HG02623 (cell line): ENCODE measurements around the gene TCF7.

ENCODE experiments used
- ATAC-seq: cut with Tn5 transposase; IDR thresholded peaks from one replicate; pipeline ENCODE4 v1.9.1; 2021; ENCODE audit warnings: moderate library complexity; ENCODE audit not compliant: unreplicated experiment

Gene TCF7

DNA sequence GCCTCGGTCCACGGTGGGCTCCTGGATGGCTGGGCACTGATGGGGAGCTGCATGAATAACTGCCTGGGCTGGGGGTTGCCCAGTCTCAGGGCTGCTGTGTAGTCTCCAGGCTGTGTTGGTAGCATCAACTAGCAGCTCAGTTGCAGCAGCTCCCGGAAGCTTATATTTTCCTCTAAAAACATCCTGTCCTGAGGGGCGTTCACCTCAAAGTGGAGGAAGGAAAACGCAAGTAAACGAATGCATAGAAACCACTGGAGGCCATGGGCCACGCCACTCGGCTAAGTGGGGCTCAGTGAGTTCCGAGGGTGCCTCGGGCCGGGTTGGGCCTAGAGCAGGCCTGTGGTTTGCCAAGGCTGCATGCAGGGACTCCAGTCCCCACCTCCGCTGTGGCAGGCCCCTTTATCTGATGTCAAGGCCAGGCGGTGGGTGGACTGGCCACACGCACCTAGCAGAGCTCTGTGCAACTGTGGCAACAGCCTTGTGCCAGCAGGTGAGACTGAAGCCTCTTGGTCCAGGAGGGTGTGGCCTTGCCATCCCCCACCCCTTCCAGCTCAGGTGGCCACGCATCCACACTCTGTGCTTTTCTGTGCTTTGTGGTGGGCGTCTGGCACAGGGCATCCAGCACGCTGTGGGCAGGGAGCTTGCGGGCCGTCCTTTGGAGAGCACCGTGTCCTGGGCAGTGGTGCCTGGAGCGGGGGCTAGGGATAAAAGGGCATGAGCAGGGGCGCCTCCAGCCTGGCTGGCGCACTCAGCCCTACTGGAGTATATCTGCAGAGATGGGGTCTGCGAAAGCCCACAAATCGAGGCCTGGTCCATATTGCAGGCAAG is 15.1 kb downstream of the TCF7 start:
- no peak for ATAC-seq

DNA sequence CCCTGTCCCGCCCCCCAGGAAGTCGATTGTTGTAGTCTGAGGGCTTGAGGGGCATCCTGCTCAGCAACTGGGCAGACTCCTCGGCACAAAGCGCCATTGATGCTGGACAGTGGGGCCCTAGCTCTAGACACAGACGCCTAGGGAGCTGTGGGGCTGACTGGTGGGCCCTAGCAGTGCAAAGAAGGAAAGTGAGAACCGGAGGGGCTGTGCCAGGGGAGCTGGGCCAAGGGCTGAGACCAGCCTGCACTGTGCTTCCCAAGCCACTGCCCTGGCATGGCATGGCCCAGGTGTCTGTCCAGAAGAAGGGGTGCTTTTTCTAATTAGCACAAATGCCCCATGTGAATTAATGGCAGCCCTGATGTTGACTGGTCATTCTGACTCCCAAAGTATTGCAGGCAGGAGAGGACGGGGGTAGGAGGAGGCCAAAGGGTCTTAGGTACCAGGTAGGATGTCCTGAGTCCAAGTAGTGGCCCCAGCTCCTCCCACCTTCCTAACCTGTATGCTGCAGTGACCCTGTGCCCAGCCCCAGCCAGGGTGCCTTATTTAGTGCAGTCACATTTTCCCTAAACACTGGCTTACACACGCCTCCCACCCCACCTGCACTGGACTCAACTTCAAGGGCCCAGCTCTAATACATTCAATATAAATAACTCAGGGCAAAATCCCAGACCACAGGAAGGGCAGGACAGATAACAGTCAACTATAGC is 15.9 kb downstream of the TCF7 start:
- no peak for ATAC-seq

DNA sequence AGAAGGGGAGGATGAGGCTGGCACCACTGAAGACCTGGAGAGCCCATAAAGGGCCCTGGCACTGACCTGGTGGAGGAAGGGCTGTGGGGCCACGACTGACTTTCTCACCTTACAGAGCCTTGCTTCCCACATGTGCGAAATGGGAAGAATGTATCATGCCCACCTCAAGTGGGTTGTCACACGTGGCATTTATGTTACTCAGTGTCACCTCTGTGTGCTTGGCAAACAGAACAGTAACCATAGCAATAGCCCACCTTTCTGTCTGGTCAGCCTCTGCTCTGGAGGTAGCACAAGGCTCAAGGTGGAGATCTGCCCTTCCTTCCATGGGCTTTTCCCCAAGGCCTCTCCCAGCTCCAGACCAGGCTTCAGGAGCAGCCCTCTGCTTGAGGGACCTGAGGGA is 16.7 kb downstream of the TCF7 start:
- no peak for ATAC-seq

DNA sequence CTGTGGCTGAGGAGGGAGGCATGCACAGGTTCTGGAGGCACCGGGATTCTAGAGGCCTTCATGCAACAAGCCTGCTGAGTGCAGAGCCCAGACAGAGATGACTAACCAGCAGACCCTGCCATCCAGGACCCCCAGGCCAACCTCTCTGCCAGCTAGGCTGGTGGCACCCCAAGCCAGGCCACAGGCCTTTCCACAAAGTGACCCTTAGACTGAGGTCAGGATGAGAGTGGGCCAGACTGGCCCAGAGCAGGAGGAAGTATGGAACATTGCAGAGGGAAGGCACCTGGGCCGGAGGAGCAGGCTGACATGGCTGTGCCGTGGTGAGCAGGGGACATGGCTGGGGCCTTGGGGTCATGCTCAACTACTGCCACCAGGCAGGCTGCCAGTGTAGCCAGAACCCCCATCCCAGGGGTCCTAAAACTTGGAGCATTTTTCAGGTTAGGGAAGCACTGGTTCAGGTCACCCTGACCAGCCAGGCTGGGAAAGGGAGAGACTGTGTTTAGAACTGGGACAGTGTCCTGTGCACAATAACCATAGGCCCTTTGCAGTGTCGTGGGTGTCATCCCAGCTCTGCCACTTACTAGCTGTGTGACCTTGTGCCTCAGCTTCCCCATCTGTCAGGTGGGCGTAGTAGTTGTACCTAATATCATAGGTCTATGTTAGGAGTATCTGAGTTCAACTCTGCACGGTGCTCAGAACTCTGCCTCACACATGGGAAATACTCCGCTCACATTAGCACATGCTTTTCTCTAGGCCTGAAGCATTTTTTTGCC is 17.3 kb downstream of the TCF7 start:
- no peak for ATAC-seq

DNA sequence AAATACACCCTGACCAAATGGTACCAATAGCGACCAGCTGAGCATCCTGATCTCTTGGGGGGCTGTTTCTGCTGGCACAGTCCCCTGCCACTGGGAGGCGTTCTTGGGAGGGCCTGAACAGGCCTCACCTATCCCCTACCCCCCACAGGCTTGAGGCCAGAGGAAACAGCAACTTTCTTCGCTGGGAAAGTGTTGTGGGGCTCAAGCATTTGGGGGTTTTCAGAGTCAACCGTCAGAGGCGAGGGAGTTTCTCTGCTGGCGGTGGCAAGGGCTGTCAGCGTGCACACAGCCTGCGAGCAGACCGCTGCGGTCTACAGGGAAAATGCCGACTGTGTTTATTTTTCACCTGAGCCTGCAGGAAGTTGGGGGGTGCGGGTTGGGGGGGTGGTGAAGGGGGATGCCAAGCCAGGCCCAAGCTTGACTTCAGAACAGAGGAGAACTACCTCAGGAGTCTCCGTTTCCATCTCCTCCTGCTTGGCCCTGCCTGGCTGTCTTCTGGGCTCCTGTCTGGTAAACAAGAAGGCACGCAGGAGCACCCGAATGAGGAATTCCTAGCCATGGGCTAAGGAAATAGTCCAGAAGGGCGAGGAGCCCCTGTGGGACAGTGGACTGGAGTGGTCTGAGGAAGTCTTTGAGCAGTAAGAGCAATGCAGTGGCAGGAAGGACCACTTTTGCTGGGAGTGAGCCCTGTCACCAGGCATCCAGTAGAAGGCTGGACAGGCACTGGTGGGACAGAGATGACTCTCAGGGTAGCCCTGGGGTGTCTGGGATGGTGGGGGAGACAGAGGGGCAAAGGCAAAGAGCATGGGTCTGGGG is 18.1 kb downstream of the TCF7 start:
- ATAC-seq: peak; percentile 69

DNA sequence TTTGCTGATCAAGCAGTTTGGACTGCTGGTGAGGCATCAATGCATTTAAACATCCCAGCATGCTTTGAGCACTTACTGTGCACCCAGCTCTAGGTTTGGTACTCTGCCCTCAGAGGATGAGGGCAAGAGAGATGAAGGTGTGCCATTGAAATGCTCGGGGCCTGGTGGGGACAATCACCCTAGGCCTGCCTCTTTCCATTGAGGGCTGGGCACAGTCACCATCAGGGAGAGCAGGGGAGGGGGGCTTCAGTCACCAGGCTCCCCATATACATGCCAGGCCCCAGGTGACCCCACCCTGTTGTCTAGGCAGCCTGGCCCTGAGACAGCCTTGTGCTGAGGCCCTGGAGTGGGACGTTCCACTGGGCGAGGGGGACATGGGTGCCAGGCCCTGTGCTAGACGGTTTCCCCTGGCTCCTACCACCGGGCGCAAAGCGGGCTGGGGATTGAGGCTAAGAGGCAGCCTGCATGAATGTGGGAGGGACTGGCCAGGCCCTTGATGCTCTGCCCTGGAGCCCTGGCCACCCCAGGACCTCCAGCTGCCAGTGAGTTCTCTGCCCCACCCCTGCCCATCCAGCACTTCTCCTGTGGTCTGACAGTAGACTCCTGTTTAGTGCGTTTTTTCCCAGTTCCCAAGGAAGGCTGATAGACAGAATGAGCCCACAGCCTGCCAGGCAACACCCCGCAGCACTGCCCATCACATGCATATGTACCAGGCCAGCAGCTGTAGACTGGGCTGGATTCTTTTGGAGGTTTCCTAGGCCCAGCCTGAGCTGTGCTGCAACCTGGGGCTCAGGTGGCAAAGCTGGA is 18.9 kb downstream of the TCF7 start:
- ATAC-seq: no peak

DNA sequence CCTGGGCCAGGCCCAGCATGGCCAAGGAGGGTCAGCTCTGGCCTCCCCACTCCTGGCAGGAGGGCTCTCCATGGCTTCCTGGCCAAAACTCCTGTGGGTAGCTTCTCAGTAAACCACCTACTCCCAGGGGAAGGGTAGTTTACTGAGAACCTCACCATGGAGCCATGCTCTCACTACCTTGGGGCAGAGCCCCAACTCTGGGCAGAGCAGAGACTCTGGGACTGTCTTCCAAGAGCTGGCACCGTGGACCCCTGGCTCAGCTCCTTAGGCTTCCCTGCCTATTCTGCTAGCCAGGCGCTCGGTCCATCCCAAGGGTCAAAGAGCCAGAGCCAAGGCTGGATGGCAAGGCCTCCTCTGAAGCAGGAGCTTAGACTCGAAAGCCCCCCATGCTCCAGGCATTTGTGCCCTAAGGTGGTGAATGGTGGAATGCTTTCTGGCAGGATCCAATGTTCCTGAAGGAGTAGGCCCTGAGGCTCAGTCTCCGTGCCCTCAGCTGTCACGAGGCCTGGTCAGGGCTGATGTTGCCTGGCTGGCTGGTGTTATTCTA is 19.6 kb downstream of the TCF7 start:
- no peak for ATAC-seq

DNA sequence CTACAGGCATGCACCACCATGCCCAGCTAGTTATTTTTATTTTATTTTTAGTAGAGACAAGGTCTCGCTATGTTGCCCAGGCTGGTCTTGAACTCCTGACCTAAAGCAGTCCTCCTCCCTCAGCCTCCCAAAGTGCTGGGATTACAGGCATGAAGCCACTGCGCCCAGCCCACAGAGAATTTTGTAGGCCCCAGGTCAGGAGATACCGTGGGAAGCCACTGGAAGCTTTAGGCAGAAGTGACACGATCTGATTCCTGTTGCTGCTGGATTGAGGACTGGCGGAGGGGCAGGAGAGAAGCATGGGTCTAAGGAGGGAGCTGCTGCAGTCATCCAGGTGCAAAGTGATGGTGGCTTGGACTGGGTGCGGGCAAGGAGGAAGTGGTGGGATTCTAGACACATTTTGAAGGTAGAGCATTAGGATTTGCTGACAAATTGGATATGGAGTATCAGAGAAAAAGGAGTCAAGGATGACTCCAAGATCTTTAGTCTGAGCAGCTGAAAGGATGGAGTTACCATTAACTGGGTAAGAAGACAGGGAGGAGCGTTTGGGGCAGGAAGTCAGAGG is 20.7 kb downstream of the TCF7 start:
- no peak for ATAC-seq

DNA sequence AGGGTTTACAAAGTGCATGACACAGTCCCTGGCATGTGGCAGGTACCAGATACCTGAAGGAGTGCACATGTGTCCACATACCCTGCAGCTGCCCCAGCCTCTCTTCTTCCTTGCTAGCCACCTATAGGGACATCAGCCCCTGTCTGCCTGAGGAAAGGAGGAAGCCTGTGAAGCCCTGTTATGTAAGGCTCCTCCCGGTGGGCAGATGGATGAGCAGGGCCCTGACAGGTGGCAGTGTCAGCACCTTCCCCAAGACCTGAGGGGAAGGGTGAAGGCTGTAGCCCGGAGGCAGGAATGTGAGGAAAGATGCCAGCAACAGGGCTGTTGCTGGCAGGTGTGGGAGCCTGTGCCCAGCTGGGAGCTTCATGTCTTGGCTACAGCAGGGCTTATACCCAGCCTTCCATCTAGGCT is 21.7 kb downstream of the TCF7 start:
- no peak for ATAC-seq

DNA sequence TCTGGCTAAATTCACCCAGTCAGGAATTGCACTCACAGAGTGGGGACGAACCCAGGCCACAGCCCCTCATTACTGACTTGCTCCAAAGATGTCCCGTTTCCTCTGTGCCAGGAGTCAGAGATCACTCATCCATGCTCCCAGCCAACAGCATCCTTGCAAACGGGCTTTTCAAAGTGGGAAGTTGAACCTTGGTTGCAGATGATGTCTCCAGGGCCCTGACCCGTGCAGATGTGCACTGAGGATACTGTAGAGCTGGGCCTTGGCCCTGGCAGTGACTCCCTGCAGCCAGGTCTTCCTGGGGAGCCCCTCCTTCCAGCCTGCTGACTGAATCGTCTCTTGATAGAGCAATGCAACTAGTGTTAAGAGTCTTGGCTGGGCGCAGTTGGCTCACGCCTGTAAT is 22.3 kb downstream of the TCF7 start:
- no peak for ATAC-seq

DNA sequence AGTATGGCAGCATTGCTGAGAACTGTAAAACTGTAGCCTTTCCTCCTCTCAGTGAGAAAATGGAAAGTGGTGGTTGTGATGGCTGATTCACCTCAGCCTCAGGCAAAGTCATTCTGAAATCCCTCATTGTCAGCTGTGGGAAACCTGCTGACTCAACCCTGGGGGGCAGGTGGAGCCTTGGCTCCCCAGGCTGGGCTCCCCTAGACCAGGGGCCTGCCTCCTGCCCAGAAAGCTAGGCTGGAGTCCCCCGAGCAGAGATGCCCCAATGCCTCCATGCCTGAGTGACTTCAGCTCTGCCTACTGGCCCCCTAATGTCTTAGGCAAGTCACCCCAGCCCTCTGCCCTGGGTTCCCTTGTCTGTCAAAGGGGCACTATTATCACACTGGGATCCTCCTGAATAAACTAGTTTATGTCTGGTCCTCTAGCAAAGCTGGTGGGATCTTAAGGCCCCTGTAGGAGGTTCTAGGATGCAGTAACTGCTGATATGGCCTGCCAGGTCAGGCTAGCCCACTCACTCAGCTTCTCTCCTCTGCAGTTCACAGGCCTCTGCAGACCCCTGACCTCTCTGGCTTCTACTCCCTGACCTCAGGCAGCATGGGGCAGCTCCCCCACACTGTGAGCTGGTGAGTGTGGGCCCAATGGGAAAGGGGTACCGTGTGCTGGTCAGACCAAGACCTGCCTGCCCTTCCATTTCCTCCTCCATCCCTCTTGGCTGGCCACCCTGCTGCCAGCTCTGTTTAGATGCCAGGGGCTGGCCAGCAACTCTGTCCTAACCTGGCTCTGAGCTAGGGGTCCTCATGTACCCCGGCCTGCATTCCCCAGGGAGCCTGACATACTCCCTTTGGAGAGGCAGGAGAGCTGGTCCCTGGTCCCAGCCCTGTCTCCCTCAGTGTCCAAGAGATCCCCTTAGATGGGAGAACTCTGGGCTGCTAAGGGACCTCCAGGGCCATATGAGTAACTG is 24.2 kb downstream of the TCF7 start:
- no peak for ATAC-seq

DNA sequence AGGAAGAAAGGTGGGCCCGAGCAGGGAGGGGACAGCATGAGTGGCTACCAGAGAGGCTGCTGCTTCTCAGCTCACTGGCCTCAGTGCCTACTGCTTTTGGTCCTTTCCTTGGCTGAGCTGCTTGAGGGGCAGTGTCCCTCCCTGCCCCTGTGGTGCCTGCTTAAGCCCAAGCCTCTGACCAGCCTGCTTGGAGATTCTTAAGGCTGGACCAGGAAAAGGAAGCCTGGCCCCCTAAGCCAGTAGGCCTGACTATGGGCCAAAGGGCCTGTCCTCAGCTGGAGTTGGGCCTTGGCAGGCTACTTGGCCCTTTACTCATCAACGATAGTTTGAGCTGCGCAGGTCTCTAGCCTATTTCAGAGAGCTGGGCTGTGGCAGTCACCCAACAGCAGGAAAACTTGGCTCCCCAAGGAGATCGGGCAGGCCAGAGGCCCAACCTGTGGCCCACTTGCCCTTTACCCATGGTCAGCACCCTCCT is 24.9 kb downstream of the TCF7 start:
- ATAC-seq: no peak

DNA sequence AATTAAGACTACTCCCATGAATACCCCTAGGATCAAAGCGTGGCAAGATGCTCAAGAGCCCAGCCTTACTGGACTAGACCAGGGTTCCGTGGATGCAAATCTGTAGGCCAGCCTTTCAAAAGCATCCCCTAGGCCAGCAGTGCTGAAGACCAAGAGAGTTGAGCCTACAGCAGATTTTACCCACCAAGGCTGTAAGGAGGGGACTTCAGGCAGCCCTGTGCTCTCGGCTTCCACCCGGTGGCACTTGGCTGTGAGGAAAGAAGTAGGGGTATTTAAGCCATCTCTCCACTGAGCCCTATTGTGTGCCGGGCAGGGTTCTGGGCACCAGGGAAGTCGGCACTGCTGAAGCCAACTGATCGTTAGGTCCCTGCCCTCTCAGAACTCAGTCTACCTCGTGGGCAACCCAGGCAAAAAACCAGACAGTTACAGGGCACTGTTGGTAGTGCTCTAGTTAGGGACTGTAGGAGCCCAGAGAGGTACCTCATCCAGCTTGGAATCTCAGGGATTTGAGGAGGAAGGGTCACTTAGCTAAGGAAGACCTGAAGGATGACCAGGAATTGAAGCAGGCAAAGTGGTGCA is 25.5 kb downstream of the TCF7 start:
- no peak for ATAC-seq

DNA sequence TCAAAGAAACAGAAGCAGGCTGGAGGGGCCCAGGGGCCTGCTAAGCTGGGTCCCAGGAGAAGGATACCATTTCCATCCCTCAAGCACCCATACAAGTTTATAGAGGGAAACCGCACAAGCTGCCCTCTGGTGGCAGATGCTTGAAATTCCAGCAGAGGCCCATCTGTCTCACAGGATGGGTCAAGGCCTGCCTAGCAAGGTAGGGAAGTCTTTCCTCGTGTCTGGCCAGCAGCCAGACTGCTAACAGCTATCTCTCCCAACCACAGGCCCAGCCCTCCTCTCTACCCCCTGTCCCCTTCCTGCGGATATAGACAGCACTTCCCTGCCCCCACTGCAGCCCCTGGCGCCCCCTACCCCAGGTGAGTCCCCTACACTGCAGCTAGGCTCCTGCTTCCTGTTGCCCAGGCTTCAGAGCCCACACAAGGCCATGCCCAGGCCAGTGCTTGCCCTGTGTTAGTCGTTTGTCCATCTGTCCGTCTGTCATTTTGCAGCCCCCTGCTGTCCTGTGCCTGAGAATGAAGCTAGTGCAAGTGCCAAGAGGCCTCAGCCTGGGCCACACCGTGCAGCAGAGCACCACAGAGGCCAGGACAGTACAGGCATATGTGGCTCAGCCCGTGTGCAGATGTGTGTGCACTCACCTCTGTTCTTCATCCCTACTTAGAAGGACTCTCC is 26.2 kb downstream of the TCF7 start:
- ATAC-seq: no peak

DNA sequence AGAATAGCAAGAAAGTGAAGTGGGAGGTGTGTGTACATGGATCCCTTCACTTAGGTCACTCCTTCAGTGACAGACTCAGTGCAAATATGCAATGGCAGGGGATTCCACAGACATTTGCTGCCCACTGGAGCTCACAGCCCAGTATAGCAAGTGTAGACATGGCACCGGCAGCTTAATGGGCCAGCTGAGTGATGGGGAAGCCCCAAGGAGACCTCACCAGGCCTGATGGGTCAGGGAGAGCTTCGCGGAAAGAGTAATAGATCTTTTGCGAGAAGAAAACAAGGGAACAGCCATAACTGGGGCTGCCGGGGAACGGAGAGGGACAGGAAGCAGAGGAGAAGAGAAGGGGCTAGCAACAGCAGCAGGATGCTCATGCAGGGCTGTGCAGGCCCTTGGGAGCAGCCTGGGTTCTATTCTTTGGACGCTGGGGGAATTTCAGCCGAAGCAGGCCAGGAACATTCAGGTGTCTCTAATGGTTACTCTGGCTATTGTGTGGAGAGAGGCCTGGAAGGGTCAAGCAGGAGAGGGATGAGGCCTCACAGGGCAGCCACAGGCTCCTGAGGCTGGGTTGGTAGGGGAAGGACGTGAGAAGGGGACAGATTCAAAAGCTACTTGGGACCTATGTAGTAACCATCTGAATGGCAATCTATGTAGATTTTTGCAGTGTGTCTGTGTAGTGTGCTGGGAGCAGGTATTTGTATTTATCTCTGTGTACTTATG is 27.0 kb downstream of the TCF7 start:
- ATAC-seq: no peak

DNA sequence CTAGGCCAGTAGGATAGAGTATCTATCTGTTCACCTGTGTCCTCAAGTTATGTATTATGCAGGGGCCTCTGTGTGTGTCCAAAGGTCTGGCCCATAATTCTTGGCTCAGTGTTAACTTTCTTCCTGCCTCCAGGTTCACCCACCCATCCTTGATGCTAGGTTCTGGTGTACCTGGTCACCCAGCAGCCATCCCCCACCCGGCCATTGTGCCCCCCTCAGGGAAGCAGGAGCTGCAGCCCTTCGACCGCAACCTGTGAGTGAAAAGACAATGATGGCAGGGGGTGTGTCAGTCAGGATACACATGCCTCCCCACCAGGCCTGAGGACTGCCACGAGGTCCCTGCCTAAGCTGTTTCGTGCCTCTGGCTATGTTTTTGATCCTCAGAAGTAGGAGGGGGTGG is 27.6 kb downstream of the TCF7 start:
- no peak for ATAC-seq

DNA sequence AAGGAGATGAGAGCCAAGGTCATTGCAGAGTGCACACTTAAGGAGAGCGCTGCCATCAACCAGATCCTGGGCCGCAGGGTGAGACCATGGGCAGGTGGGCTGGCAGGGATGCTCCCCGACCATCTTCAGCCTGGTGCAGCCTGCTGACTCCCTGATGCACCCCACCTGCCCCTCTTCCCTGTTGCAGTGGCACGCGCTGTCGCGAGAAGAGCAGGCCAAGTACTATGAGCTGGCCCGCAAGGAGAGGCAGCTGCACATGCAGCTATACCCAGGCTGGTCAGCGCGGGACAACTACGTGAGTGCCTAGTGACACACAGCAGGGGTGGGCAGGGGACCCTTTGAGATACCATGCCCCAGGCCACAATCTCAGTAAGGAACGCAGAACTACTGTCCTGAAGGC is 28.3 kb downstream of the TCF7 start:
- ATAC-seq: no peak
